T-cell (primary cell): ENCODE data around the gene IGFBP3. TPM values are rescaled to one million over a fixed set of nuclear protein-coding genes. Genes with fewer than 3 reads are reported as not detected.

Experiments
- ATAC-seq, 4 experiments: fragments of 200-7000 bp in 3 of 4; fragments of 150-1000 bp in 1 of 4; cut with Tn5 transposase; replicated peaks in 1 of 4; 1 replicate in 3 of 4; 2 replicates in 1 of 4; pipeline ENCODE4 v1.10.0; 2021; ENCODE audit warnings: moderate library complexity in 3 of 4, mild to moderate bottlenecking in 2 of 4, moderate number of reproducible peaks in 1 of 4
- CTCF ChIA-PET, 2 donors: fragments of 300-600 bp; sonication (Branson Sonifier 250); formaldehyde crosslinking; loops; one replicate each; lab custom pipeline; 2022; ENCODE audit warnings: antibody characterized with exemption in 2 of 2; lab: Charles Lee
- POLR2A ChIA-PET, 2 donors: fragments of 300-600 bp; sonication (Branson Sonifier 250); formaldehyde crosslinking; loops; one replicate each; lab custom pipeline; 2022; ENCODE audit warnings: antibody characterized with exemption in 2 of 2; lab: Charles Lee
- DNase-seq, 35 experiments: peaks; one replicate each; pipeline versions ENCODE4 v3.0.0 to v3.0.0-alpha.2; 2013 to 2023
- H3K27ac ChIP-seq: one replicate; pipeline ENCODE4 v1.5.1; 2013; ENCODE audit warnings: low read length
- H3K27me3 ChIP-seq, 2 experiments: replicated peaks in 1 of 2; 1 replicate in 1 of 2; 2 replicates in 1 of 2; pipeline versions ENCODE4 v1.6.1 to v1.7.0; 2013; ENCODE audit warnings: low read length in 1 of 2, mixed read lengths in 1 of 2; ENCODE audit not compliant: control insufficient read depth in 2 of 2, insufficient read depth in 2 of 2; ENCODE audit errors: extremely low read depth in 1 of 2
- H3K36me3 ChIP-seq, 2 donors: 1 replicate in 1 of 2; 2 replicates in 1 of 2; pipeline versions ENCODE4 v1.6.1 to v1.7.0; 2013; ENCODE audit warnings: low read length in 1 of 2; ENCODE audit not compliant: control insufficient read depth in 2 of 2, insufficient read depth in 1 of 2; ENCODE audit errors: extremely low read depth in 1 of 2
- H3K4me1 ChIP-seq, 2 experiments: 1 replicate in 1 of 2; 2 replicates in 1 of 2; pipeline versions ENCODE4 v1.6.1 to v1.7.0; 2013; ENCODE audit warnings: low read length in 2 of 2, mixed read lengths in 1 of 2; ENCODE audit not compliant: insufficient read depth in 2 of 2, control insufficient read depth in 1 of 2; ENCODE audit errors: extremely low read depth in 1 of 2
- H3K4me3 ChIP-seq, 2 donors: 1 replicate in 1 of 2; 2 replicates in 1 of 2; pipeline versions ENCODE4 v1.5.1 to v1.7.0; 2013; ENCODE audit warnings: mild to moderate bottlenecking in 2 of 2, low read length in 1 of 2, moderate library complexity in 1 of 2; ENCODE audit not compliant: control insufficient read depth in 1 of 2; ENCODE audit errors: extremely low read depth in 1 of 2
- H3K9me3 ChIP-seq: 2 replicates; pipeline ENCODE4 v1.7.0; 2013
- H3K27ac Mint-ChIP-seq, 2 donors: one replicate each; pipeline ENCODE4 v1.8.0; 2020 to 2021; ENCODE audit warnings: mild to moderate bottlenecking in 2 of 2, mixed read lengths in 2 of 2
- H3K27me3 Mint-ChIP-seq, 2 donors: one replicate each; pipeline ENCODE4 v1.8.0; 2021 to 2022; ENCODE audit warnings: mixed read lengths in 2 of 2
- H3K36me3 Mint-ChIP-seq: one replicate; pipeline ENCODE4 v1.8.0; 2021; ENCODE audit warnings: mixed read lengths
- H3K4me1 Mint-ChIP-seq, 3 donors: one replicate each; pipeline ENCODE4 v1.8.0; 2020 to 2022; ENCODE audit warnings: mixed read lengths in 3 of 3, mild to moderate bottlenecking in 1 of 3
- H3K4me3 Mint-ChIP-seq, 3 donors: one replicate each; pipeline ENCODE4 v1.8.0; 2020 to 2022; ENCODE audit warnings: mild to moderate bottlenecking in 3 of 3, mixed read lengths in 3 of 3, moderate library complexity in 3 of 3
- H3K9me3 Mint-ChIP-seq, 3 donors: one replicate each; pipeline ENCODE4 v1.8.0; 2020 to 2022; ENCODE audit warnings: mixed read lengths in 3 of 3
- WGBS: methylation state at CpG from one replicate; pipeline ENCODE4 v1.1.5; 2013; ENCODE audit warnings: missing lambda C conversion rate; ENCODE audit not compliant: insufficient coverage; 5-methylcytosine and 5-hydroxymethylcytosine counted together
- total RNA-seq, 35 experiments: library from RNA in 6 of 35; stranded (reverse) in 6 of 35; fragments of 120-200 nt in 1 of 35; gene quantifications; one replicate each; pipeline versions ENCODE4 v1.2.1 to v1.2.4 and lab custom pipeline; 2013 to 2026

The IGFBP3 gene
- total RNA-seq, 5 donors from 2014 or later (not counting 1 experiment from before 2014, with no cell fraction given): 3.9 to 20.5 (median 8.2) TPM

DNA sequence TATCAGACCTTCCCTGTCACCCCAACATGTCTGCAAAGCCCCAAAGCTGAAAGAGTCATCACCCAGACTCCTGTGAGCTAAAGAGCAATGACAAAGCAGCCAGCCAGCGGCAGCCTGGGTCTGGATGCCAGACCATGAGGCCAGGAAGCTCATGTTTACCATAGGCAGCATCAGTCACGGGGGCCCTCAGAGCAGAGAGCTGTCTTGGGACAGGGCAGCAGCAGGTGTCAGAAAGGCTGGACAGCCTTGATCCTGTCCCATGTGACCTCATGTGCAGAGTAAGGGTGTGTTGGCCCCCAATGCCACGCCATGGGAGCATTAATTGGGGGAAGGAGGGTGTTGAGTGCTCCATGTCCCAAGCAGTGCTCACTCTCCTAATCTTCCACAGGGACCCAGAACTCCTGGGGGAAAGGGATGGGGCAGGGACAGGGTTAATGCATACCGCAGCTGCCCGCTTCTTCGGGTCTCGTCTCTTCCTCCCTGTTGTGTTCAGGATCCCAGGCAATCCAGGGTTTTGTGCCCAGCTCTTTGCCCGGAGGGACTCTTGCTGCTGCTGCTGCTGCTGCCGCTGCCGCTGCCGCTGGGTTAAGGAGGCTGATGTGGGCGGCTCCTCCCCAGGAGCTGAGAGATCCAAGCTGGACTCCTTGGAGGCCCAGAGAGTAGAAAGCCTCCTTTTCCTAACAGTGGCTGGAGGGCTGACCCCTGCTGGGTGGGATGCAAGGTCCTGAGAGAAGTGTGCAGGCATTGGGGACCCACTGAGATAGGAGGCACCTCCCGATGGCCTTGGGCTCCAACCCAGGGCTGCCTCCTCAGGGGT, 55.3 kb downstream of the IGFBP3 start:
- Histone ChIP-seq H3K27ac (no peak overlapping the region), H3K9me3 (no peaks in the 10 kb centered on the region), H3K36me3 (no peaks in the 10 kb centered on the region), H3K4me1 (no peaks in the 10 kb centered on the region), H3K27me3 (peaks cover 0 to 25% of the 10 kb centered on the region in 2 experiments), H3K4me3 (no peak overlapping the region)
- Mint-ChIP-seq H3K9me3 (no peaks in the 10 kb centered on the region), H3K4me3 (no peak overlapping the region), H3K4me1 (no peaks in the 10 kb centered on the region), H3K27ac (no peak overlapping the region), H3K36me3 (no peaks in the 10 kb centered on the region), H3K27me3 (peaks cover 26 to 32% of the 10 kb centered on the region in 2 donors)
- CTCF ChIA-PET: no interaction called here
- 83% methylated on average over 10 of the region's 13 CpGs for WGBS
- ATAC-seq: no peak
- POLR2A ChIA-PET: no interaction called here
- no peak for DNase-seq

- ChIA-PET CTCF (no interaction called here), POLR2A (no interaction called here)
- no peaks in the 10 kb centered on the region for H3K36me3 Mint-ChIP-seq
- peaks cover 34 to 37% of the 10 kb centered on the region in 2 donors for H3K27me3 Mint-ChIP-seq
- H3K4me3 Mint-ChIP-seq: no peak overlapping the region
- 63% methylated on average over 8 of the region's 9 CpGs for WGBS
- no peaks in the 10 kb centered on the region for H3K4me1 Mint-ChIP-seq
- H3K36me3 ChIP-seq: no peaks in the 10 kb centered on the region
- ATAC-seq: no peak
- H3K4me3 ChIP-seq: no peak overlapping the region
- no peak for DNase-seq
- H3K27ac ChIP-seq: no peak overlapping the region
- peaks cover 0 to 28% of the 10 kb centered on the region in 2 experiments for H3K27me3 ChIP-seq
- H3K9me3 Mint-ChIP-seq: no peaks in the 10 kb centered on the region
- H3K4me1 ChIP-seq: no peaks in the 10 kb centered on the region
- no peak overlapping the region for H3K27ac Mint-ChIP-seq
- no peaks in the 10 kb centered on the region for H3K9me3 ChIP-seq
Measured at GRCh38 chr7:45863715-45864114, 57.4 kb downstream of the IGFBP3 start.

Other genes with a start within 250 kb of the IGFBP3 start
- not detected for gene CCDC201, start 48.2 kb downstream of the IGFBP3 start, total RNA-seq
- under 1 TPM in 2 of 5 donors, not detected in 3; 0.38 to 0.44 TPM for gene IGFBP1, start 32.8 kb downstream of the IGFBP3 start, total RNA-seq